Superior temporal gyrus (tissue), 1 donor: Measurements from ENCODE around the gene WNT7B.
"Not testable (repeated sequence)": the region's sequence is repeated elsewhere in the genome, so short reads cannot be mapped to it uniquely, and the experiment has no call there.

Source experiments
- DNase-seq: peaks from one replicate; pipeline ENCODE4 v3.0.0-alpha.2; 2016; ENCODE audit errors: extremely low spot score

Gene WNT7B

DNA sequence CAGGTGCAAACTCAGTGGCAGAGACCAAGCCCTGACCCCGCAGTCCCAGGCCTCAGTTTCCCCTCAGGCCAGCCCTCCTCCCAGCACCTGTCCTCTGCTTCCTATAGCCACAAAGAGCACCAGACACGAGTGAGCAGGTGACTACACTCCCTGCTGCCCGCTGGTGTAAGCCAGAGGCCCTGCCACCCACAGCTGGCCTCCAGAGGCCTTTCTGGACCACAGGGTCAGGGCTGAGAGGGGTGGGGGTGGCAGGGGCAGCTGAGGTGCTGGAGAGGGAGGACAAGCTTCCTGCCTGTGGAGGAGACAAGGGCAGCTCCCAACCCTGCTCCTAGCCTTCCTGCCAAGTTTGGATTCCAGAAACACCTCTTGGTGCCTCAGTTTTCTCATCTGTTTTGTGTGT lies 31.3 kb upstream of the WNT7B start:
- DNase-seq: no peak

DNA sequence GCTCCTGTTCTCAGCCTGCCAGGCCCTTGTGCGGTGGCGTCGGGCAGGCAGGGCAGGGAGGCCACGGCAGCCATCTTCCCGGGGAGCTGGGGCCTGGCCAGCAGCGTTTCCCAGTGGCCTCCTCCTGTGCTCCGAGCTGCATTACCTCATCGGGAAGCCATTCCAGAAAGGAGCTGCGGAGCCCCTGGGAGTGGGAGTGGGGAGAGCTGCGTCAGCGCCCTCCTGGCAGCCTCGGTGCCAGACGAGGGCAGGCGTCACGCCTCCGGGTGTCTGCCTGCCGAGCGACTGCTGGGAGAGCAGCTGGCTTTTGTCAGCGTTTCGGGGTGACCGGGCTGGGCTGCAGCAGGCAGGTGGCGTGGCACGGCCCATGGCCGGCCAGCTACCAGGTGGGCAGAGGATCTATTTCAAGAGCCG lies 30.9 kb upstream of the WNT7B start:
- no peak for DNase-seq

DNA sequence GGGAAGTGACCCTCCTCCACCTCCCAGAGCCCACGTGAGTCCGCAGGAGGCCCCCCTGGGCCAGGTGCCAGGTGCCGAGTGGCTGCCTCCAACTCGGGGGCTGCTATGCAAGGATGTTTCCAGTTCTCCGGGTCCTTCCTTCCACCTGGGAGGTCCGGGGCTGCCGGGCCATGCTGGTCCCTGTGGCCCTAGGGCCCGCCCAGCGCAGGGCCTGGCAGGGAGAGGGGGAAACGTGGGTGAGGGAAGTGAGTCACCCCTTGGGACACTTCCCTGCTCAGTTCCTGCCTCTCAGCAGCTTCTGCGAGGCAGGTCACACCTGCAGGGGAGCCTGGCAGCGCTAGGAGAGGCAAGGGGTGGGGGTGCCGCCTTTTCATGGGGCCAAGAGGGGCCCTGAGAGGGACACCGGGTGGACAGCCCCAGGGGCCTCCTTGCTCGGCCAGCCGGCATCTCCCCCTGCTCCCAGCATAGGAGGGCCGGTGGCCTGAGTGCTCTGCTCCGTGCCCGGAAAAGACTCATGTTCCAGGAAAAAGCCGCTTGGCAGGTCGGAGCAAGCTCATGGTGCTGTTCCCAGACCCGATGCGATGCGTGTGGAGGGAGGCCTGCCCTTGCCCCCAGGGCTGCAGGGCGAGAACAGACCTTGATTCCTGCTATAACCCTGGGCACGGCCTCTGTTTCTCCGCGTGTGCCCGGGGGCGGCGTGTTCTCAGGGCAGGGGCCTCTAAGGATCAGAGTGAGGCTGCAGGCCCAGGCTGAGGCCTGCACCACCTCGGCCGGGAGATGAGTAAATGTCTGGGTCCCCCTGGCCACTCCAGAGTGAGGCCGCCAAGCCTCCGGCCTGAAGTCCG lies 30.3 kb upstream of the WNT7B start:
- DNase-seq: no peak

DNA sequence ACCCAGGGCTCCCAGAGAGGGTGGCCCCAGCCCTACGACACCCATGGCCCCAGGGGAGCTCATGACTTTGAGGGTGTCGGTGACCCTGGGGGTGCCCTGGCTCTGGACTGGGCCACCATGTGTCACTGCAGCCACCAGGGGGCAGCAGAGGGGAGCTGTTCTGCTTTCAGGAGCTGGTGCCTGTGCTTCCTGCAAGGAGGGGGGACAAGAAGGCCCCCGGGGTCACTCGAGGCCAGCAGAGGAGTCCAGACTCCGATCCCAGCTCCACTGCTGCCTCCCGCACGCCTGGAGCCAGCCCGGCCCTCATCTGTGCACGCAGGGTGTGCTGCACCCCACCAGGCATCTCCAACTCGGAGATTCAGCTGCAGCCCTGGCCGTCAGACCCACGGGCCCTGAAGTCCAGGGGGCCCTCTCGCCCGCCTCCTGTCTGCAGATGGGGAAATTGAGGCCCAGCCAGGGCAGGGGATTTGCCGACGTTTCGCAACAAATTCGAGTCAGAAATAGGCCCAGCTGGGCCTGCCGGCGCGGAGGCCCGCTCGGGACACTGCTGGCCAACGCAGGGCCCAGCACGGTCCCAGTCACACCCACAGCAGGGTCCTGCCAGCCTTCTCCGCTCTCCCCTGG lies 29.5 kb upstream of the WNT7B start:
- DNase-seq: peak; percentile 95

DNA sequence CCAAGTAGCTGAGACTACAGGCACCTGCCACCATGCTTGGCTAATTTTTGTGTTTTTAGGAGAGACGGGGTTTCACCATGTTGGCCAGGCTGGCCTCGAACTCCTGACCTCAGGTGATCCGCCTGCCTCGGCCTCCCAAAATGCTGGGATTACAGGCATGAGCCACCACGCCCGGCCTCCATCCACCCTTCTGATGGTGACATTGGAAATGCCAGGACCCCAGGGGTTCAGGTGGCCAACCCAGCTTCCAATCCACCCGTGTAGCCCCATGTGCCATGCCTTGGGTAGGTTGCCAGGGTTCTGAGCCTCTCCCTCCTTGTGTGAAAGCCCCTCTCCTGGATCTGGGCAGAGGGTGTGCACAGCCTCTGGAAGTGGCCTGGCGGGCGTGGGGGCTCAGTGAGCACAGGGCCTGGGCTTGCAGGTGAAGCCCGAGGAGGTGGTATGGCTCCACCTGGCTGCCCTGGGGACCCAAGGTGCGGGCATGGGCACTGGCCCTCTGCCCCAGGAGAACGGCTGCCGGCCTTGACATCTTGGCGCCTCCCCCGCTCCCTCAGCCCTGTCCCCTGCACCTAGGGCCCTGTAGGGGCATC lies 28.2 kb upstream of the WNT7B start:
- DNase-seq: not testable (repeated sequence)

DNA sequence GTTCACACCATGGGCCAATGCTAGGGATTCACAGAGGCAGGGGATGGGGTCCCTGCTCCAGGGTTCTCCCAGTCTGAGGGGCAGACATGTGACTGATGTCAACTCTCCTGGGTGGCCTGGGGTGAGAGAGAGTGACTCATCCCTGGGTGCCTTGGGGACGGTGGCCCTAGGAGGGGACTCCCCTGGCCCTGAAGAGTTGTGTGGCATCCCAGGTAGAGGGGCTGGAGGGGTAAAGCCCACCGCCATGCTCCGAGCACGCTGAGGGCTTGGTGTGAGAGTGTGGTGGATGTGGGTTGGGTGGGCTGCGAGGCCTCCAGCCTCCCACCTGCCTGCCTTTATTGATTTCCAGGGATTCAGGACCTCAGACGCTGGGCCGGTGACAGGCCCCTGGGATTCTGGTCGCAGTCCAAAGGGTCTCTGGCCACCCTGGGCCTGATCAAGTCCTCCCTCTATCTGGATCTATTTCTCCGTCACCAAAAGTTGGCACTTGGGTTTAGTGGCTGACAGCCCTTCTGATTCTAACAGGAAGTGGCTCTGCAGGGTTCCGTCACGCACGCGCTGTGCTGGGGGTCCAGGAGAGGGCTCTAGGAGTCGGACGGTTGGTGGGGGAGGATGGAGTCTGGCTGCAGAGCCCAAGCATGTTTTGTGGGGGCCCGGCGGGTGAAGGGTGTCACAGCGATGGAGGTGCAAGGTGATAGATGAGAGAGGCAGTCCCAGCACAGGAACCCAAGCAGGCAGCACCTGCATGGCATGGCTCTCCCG lies 27.3 kb upstream of the WNT7B start:
- no peak for DNase-seq

DNA sequence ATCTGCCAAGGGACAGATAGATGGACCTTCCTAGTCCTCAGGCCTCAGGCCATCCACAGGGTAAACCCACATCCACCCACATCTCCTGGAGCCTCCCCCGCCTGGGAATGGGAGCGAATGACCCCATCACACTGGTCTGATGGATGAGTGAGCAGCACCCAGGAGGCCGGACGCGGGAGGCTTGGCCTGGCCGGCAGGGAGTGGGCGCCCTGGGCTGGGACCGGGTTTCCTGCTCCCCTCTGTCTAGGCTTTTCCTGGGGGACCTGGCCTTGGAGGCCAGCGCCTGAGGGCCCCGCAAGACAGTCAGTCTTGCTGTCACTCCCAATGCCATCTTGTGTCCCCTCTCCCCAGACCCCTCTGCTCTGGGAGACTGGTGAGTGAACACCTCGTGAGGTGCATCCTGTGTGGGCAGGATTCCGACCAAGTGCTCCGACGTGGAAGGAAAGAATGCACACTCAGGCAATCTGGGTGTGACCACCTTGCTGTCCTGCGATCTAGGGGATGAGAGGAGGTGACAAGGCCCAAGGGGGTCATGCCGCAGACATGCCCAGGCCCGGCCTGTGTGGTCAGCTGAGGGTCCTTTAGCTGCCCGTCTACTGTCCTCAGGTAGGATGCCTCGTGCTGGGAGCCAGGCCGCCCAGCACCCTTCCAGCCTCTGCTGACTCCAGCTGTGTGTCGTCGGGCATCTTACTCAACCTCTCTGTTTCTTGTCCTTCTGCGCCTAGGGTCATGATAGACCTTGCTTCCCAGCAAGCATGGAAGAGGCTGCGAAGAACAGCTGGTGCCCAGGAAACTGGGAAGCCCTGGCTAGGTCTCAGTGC lies 26.5 kb upstream of the WNT7B start:
- DNase-seq: no peak

DNA sequence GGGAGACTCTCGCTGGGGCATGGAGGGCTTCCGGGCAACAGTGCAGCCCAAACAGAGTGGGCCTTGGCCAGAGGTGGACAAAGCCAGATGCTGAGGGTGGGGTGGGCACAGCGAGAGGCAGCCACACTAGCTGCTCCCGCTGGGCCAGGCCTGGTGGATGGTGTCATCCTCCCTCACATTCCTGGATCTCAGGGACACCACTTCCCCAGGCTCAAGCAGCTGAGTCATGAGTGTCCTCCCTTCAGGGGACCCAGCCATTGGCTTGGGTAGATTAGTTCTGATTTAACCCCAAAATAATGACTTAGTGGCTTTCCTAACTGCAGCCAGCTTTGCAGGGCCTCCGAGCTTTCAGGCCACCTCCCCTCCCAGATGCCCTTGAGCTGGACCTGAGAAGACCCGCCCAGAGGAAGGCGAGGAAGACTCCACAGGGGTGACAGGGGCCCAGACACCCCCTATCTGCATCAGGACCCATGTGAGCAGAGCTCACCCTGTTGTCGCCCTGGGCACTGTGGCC lies 25.9 kb upstream of the WNT7B start:
- no peak for DNase-seq

DNA sequence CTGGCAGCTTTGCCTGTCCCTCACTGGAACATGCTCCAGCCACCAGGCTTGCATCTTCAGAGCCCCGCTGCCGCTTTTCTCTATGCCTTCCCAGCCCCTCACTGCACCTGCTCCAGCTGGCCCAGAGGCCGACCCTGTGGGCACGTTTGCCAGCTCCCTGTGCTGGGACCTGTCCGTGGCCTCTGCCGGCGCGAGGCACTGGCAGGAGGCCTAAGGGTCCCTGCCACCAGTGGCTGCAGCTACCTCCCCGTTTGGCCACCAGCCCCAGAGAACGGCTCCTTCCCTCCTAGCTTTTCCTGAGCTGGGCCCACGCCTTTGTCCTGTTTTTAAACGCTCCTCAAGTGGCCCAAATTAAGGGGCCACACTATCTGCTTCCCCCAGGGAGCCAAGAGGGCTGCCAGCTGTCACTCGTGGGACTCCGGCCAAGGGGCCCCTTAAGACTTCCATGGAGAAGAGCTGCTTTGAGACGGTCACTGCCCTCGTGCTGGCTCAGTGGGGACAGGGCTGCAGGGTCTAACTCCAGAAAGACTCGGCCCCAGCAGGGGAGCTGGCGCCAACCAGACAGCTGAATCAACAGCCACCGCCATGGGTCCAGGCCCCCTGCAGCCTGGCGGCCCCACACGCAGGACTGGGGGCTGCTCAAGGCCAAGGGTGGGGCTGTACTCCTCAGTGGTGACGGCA lies 24.6 kb upstream of the WNT7B start:
- DNase-seq: no peak

DNA sequence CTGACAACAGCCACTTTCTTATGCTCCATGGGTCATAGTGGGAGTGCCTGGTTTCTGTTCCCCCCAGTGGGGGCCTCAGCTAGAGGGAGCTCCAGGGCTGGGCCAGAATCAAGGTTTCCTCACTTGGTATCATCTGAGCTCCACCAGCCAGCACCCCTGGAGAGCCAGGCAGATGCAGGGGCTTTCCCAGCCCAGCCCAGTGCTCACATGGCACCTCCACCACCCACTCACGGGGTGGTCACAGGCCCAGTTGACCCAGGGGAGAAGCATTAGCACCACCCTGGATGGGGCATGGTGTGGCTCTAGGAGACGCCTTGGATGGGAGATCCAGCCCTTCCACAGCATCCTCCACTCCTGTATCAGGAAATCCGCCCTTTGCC lies 24.1 kb upstream of the WNT7B start:
- no peak for DNase-seq

DNA sequence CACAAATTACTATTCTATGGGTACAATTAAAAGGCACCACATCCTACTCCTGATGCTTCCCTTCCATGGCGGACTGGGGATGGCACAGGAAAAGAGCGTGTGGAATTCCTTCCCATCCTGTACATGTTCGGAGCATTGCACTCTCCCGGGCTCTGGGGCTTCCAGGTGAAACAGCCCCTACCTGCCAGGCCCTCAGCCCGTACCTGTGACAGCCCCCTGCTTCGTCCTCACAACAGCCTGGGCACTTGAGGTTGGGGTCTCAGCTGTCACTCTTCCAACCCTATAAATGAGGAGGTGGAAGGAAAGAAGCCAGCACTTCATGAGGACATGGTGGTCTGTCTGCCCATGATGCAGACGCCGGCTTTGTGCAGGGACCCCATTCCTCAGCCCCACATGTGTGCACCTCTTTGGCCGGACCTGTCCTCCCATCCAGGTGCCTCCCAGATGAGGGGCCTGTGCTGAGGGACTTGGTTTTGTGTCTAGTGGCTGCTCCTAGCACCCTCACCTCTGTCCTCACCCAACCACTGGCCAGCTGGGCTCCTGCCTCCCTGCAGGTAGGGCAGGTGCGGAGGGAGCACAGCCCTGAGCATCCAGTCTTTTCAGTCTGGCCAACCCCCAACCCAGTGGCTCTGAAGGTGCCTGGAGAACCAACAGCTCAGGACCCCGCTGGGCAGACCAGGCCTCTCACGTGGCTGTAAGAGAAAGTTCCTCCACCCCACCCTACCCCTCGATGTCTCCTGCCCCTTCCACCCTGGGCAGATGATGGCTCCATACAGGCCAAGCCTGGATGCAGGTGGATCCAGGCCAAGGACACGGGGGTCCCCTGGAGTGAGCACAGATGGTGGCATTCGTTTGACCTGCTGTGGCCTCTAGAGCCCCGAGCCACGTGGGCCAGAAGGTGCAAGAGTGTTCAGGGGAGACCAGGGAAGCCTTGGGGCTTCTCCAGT lies 23.4 kb upstream of the WNT7B start:
- DNase-seq: no peak

DNA sequence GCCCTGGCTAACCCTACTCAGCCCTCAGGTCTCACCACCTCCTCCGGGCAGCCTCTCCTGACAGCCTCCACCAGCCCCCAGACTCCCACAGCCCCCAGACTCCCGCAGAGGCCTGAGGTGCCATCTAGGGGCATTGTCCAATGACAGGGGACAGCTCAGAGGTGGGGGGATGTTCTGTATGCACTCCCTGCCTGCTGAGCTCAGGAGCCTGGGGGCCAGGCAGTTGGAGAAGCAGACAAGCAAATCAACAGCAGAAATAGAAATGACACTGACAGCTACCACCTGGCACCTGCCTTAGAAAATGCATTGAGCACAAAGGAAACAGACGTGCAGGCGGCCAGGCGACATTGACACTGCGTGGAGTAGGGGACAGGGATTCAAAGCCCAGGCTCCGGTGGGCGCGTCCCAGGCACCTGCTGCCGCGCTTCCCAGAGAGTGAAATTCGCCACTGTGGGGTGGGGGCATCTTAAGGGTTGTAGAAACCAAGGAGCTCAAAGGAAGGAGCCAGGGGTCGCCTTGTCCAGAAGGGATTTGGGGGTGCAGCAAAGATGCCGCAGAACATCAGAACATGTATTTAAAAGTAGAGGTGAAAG lies 22.5 kb upstream of the WNT7B start:
- DNase-seq: no peak

DNA sequence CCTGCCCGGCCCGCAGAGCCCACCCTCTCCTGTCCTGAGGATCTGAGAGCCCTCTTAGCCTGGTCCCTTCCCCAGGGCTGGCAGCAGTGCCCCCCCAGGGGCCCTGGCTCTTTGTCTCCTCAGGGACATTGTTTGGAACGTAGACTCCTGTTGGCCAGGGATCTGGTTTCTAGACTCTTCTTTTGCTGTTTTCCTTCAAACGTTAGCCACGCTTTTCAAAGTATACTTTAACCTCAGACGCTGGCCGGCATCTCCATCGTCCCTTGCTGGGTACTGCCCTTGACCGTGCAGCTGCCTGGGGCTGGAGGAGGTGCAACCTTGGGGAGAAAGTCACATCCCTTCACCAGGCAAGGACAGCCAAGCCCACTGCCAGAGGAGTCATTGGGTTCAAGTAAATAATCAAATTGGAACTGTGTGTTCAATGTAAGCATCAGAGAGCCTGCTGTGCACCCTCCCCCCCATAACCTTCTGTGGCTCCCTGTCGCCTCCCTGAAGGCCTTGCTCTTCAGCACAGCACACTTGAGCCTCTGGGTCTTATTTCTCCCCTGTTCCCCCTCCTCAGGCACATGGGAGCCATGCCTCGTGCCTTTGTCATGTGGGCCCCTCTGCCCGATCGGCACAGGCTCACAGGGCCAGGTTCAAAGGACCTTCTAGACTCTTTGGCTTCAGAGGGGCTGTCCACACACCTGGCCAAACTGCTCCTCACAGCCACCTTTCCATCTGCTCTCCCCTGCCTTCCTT lies 21.8 kb upstream of the WNT7B start:
- no peak for DNase-seq

DNA sequence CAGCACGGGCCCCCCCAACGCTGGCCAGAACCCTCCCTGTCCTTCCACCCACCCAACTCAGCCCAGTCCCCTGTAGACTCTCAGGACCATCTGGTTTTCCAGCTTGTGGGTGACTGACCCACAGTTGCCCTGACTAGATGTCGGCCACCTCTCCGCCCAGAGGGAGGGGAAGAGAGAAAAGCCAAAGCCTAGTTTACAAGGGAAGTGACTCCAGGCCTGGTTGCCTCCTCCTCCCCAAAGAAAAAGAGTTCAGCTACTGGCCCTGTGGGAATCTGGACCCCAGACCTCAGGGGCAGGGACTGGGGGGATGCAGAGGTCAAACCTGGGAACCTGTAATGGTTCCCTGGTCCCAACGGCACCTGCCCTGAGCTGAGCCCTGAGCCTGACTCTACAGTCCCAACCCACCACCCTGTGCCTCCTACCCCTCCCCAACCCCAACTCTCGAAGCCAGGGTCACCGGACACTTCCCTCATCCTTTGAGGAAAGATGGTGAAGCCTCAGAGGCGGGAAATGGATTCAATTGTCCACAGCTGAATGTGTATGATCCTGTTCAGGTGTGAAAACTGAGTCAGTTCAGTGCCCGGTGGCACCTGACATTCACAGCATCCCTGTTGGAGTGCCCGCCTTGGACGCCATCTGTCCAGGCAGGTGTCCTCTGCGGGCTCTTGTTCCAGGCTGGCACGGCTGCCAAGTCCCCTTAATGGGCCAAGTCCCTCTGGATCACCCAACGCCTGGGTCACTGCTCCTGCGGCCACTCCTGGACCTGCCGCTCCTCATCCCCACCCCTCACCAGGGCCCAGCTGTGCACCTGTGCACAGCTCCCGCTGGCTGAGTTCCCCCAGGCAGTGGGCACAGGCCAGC lies 21.0 kb upstream of the WNT7B start:
- DNase-seq: no peak

DNA sequence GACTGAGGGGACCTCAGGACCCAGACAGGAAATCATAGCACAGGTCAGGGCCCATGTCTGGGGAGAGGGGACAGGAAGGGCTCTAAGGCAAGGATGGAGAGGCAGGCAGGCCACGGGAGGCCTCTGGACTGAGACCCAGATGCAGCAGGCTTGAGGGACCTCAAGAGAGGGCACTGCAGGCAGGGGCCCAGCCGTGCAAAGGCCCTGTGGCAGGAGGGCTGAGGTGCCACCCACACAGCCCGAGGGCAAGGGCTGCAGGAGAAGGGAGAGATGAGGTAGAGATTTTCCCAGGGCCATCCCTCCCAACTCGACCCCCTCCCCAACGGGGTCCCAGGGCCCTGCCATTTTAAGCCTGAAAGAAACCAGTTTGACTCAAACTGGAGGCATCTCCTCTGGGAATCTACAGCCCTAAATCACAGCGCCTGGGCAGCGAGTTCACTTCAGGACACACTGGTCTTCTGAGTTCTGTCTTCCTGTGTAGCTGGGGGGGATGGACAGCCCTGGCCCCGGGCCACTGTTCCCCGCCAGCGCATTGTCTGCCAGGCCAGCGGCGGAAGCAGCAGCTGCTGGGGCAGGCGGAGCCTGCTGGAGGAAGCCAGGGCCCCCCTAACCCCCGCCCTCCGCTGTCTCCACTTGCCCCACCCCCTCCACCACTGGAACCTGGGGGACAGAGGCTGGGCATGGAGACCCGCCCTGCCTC lies 20.3 kb upstream of the WNT7B start:
- peak; percentile 78 for DNase-seq

DNA sequence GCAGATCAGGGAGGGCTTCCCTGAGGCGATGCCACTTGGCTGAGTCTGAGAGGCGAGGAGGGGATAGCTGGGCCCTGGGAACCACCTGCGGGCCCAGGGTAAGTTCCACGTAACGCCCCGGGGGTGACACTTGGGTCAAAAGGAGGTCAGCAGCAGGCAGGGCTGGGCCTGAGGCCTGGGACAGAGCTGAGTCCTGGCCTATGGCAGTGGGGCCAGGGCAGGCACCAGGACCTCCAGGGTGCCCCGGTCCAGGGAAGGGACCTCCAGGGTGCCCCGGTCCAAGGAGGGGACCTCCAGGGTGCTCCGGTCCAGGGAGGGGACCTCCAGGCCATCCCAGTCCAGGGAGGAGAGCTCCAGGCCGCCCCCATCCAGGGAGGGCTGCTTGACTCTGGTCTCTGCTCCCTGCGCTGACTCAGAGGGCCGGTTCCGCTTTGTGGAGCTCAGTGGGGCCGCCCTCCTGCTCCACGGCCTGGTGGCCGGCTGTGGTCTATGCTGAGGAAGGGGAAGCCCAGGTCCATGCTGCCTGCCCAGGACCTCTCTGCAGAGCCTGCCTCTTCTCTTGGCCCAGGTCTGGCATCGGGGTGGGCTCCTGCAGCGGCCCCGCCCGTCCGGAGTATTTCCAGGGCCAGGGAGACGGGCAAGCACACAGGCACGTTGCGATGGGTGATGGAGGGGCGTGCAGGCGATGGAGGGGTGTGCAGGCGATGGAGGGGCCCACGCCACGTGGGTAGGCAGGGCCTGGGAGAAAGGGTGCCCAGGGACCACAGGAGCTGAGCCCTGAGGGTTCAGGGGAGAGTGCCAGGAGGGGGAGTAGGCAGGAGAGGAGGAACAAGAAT lies 19.5 kb upstream of the WNT7B start:
- no peak for DNase-seq
